RWPE1 (cell line): ENCODE results near the gene ERFE.

ENCODE experiments used
- CTCF ChIA-PET: fragments of 350-600 bp; sonication (Branson Sonifier 250); formaldehyde crosslinking; extraction: SDS; loops from one replicate; lab custom pipeline; 2021; lab: Yijun Ruan, JAX
- POLR2A ChIA-PET: fragments of 400-600 bp; formaldehyde crosslinking; extraction: SDS; loops from one replicate; lab custom pipeline; 2020; ENCODE audit warnings: antibody characterized with exemption; ENCODE audit not compliant: low non-redundant PET; lab: Yijun Ruan, JAX
- DNase-seq: peaks from one replicate; pipeline ENCODE4 v3.0.0; 2012; ENCODE audit warnings: low spot score
- H3K27ac ChIP-seq: fragments of 450-650 bp; 2 replicates; pipeline ENCODE4 v1.5.1; 2017
- CTCF ChIP-seq: fragments of 450-650 bp; conservative IDR thresholded peaks from 2 replicates; pipeline ENCODE4 v1.5.1; 2017; ENCODE audit warnings: low read depth, mild to moderate bottlenecking

The ERFE gene

GRCh38 chr2:238155761-238156694 lies 2.7 kb upstream of the ERFE start:
- POLR2A ChIA-PET, result no interaction called here
- no peak for DNase-seq

GRCh38 chr2:238157506-238158017 lies 1.2 kb upstream of the ERFE start:
- DNase-seq, result no peak
- no peak for TF ChIP-seq CTCF
- CTCF ChIA-PET, result no interaction called here
- no peak overlapping the region for H3K27ac ChIP-seq
- POLR2A ChIA-PET, result no interaction called here

More at GRCh38 chr2:238155761-238156694, 2.7 kb upstream of the ERFE start:
- CTCF ChIA-PET, result no interaction called here
- no peak overlapping the region for H3K27ac ChIP-seq
- TF ChIP-seq CTCF, result no peak

GRCh38 chr2:238158018-238158508 lies 707 bp upstream of the ERFE start:
- H3K27ac ChIP-seq, result no peak overlapping the region
- POLR2A ChIA-PET, result no interaction called here
- DNase-seq, result no peak
- TF ChIP-seq CTCF, result no peak
- CTCF ChIA-PET, result no interaction called here

- peak; percentile 28 for DNase-seq
- CTCF ChIA-PET, result interaction anchor here (0.6 to 0.8 kb wide), 5 partner anchors 9 to 17 kb away, joined by 3 to 6 read pairs (median 3); no protein-coding TSS in a partner anchor
These were observed 335 bp downstream of the ERFE start for GRCh38 chr2:238159071-238159539.

GRCh38 chr2:238159661-238160205 lies 963 bp downstream of the ERFE start:
- H3K27ac ChIP-seq, result peak overlapping the region; percentile 56
- ChIA-PET CTCF (interaction anchor here (0.7 to 1.0 kb wide), 2 partner anchors 18 to 58 kb away, joined by 3 to 7 read pairs; no protein-coding TSS in a partner anchor), POLR2A (no interaction called here)
- TF ChIP-seq CTCF, result no peak
- no peak for DNase-seq

More at GRCh38 chr2:238159071-238159539, 335 bp downstream of the ERFE start:
- POLR2A ChIA-PET, result no interaction called here
- peak; percentile 41 for TF ChIP-seq CTCF
- H3K27ac ChIP-seq, result peak overlapping the region; percentile 56
